GM23248 (cell line): Measurements from ENCODE around the gene EPHA1. TPM values are rescaled to one million over a fixed set of nuclear protein-coding genes. Genes with fewer than 3 reads are reported as not detected.

Experiments used
- DNase-seq: peaks from one replicate; pipeline ENCODE4 v3.0.0-alpha.2; 2015
- H2AFZ ChIP-seq: fragments of 200-600 bp; sonication (generic); 2 replicates; pipeline ENCODE4 v1.6.1; 2016; ENCODE audit warnings: antibody characterized with exemption
- H3F3A ChIP-seq: fragments of 200-600 bp; sonication (generic); 2 replicates; pipeline ENCODE4 v1.6.1; 2016; ENCODE audit warnings: mild to moderate bottlenecking, antibody characterized with exemption, mixed run types; ENCODE audit not compliant: insufficient read depth
- H3K27ac ChIP-seq: fragments of 200-600 bp; sonication (generic); 2 replicates; pipeline ENCODE4 v1.5.1; 2016; ENCODE audit warnings: mild to moderate bottlenecking
- H3K27me3 ChIP-seq: fragments of 200-600 bp; sonication (generic); replicated peaks from 2 replicates; pipeline ENCODE4 v1.6.1; 2016; ENCODE audit warnings: mild to moderate bottlenecking; ENCODE audit not compliant: insufficient read depth
- H3K36me3 ChIP-seq: fragments of 200-600 bp; sonication (generic); 2 replicates; pipeline ENCODE4 v1.6.1; 2016; ENCODE audit warnings: low read depth, mild to moderate bottlenecking
- H3K4me1 ChIP-seq: fragments of 200-600 bp; sonication (generic); 2 replicates; pipeline ENCODE4 v1.6.1; 2016; ENCODE audit warnings: mild to moderate bottlenecking; ENCODE audit not compliant: insufficient read depth
- H3K4me2 ChIP-seq: fragments of 200-600 bp; sonication (generic); one replicate; pipeline ENCODE4 v1.6.1; 2016; ENCODE audit warnings: mild to moderate bottlenecking; ENCODE audit not compliant: unreplicated experiment
- H3K4me3 ChIP-seq: fragments of 200-600 bp; sonication (generic); 2 replicates; pipeline ENCODE4 v1.5.1; 2016; ENCODE audit warnings: mild to moderate bottlenecking
- H3K79me2 ChIP-seq: fragments of 200-600 bp; sonication (generic); 2 replicates; pipeline ENCODE4 v1.6.1; 2016; ENCODE audit warnings: mild to moderate bottlenecking; ENCODE audit not compliant: insufficient read depth
- H3K9ac ChIP-seq: fragments of 200-600 bp; sonication (generic); 2 replicates; pipeline ENCODE4 v1.6.1; 2016; ENCODE audit warnings: mild to moderate bottlenecking
- H3K9me2 ChIP-seq: fragments of 200-600 bp; sonication (generic); 2 replicates; pipeline ENCODE4 v1.6.1; 2016; ENCODE audit warnings: mixed run types, mild to moderate bottlenecking, moderate library complexity; ENCODE audit not compliant: insufficient read depth
- H3K9me3 ChIP-seq: fragments of 200-600 bp; sonication (generic); one replicate; pipeline ENCODE4 v1.6.1; 2017; ENCODE audit warnings: low read depth
- H4K20me1 ChIP-seq: fragments of 200-600 bp; sonication (generic); 2 replicates; pipeline ENCODE4 v1.6.0; 2016; ENCODE audit not compliant: insufficient read depth
- EZH2 ChIP-seq: fragments of 200-600 bp; sonication (generic); IDR thresholded peaks from 2 replicates; pipeline ENCODE4 v1.6.1; 2018; ENCODE audit warnings: antibody characterized with exemption, mild to moderate bottlenecking; ENCODE audit not compliant: insufficient read depth, poor library complexity, severe bottlenecking
- EZH2phosphoT487 ChIP-seq: fragments of 200-600 bp; sonication (generic); IDR thresholded peaks from 2 replicates; pipeline ENCODE4 v1.6.1; 2018; ENCODE audit warnings: antibody characterized with exemption, moderate library complexity, mild to moderate bottlenecking, low read depth; ENCODE audit not compliant: insufficient read depth
- WGBS, 2 experiments: methylation state at CpG; one replicate each; pipeline ENCODE4 v1.1.6; 2015 to 2017; ENCODE audit warnings: low lambda C conversion rate in 2 of 2, low coverage in 1 of 2; ENCODE audit errors: missing lambda C conversion rate in 2 of 2; 5-methylcytosine and 5-hydroxymethylcytosine counted together
- in situ Hi-C: fragments of 300-500 bp; cut with MboI; formaldehyde crosslinking; loops from 2 replicates; pipeline ENCODE4 v1.15.0; 2020
- polyA plus RNA-seq: library from polyadenylated mRNA; unstranded; fragments of >200 nt; fragmentation: Nextera tagmentation; extraction: Ambion mirVana; gene quantifications from 2 replicates; pipeline ENCODE4 v1.2.1, GENCODE V29; 2016
- total RNA-seq: library from RNA; depleted of rRNA; stranded (reverse); fragments of >200 nt; shearing (Covaris generic); gene quantifications from 2 replicates; pipeline ENCODE4 v1.2.3, GENCODE V29; 2014

EPHA1 gene
- total and polyA plus RNA-seq, 2 experiments from 2014 or later = 0.83 TPM; not detected in 1

DNA sequence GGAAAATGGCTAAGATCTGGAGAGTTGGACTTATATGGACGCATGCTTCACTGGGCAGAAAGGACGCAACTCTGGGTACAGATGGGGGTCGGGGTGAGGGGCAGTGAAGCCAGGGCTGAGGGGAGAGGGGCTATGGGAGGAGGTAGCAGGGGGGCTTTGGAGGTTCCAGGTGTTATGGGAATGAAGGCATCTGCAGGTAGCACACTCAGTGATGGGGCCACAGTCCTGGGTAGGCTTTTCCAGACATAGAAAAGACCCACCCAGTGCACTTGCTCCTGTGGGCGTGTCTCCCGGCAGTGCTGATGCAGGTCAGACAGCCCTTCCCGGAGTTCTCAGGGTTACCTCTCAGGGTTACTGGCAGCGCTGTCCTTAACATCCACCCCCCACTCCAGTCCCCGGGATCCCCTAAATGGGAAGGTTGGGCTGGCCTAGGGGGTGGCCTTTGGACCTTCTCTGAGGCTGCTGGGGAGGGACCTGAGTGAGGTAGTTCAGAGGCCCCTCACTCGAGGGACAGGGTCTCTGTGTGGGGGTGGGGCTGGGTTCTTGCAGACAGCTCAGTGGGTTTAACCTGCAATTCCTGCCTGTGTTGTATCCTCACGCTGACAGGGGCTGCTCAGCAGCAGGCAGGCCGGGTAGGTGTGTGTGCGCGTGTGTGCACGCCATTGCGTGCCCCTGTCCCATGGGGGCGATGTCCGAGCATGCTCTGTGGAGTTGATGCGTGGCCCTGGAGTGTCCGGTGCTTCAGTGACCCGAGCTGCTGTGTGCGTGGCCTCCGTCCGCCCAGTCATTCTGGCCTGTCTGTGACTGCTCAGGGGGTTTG, 21.3 kb downstream of the EPHA1 start:
- Histone ChIP-seq H3K4me3 (no peak overlapping the region), H3K79me2 (peaks cover 66% of the 10 kb centered on the region), H3K4me1 (peaks cover 52% of the 10 kb centered on the region), H3K9ac (no peak overlapping the region), H3K4me2 (no peak overlapping the region), H3K36me3 (peaks cover 31% of the 10 kb centered on the region), H3K9me3 (no peaks in the 10 kb centered on the region), H3F3A (peaks cover 86% of the 10 kb centered on the region), H3K27ac (0 out of 2 replicates have a peak overlapping the region, but pooled peaks have one; percentile 2), H2AFZ (no peak overlapping the region), H3K27me3 (no peaks in the 10 kb centered on the region), H3K9me2 (no peaks in the 10 kb centered on the region), H4K20me1 (peaks cover 25% of the 10 kb centered on the region)
- in situ Hi-C loops = no loop called here
- WGBS, 2 experiments = 82 to 85% methylated on average over 21 to 23 of the region's 23 CpGs
- TF ChIP-seq EZH2 (no peak), EZH2phosphoT487 (no peak)
- DNase-seq = peak; percentile 16

DNA sequence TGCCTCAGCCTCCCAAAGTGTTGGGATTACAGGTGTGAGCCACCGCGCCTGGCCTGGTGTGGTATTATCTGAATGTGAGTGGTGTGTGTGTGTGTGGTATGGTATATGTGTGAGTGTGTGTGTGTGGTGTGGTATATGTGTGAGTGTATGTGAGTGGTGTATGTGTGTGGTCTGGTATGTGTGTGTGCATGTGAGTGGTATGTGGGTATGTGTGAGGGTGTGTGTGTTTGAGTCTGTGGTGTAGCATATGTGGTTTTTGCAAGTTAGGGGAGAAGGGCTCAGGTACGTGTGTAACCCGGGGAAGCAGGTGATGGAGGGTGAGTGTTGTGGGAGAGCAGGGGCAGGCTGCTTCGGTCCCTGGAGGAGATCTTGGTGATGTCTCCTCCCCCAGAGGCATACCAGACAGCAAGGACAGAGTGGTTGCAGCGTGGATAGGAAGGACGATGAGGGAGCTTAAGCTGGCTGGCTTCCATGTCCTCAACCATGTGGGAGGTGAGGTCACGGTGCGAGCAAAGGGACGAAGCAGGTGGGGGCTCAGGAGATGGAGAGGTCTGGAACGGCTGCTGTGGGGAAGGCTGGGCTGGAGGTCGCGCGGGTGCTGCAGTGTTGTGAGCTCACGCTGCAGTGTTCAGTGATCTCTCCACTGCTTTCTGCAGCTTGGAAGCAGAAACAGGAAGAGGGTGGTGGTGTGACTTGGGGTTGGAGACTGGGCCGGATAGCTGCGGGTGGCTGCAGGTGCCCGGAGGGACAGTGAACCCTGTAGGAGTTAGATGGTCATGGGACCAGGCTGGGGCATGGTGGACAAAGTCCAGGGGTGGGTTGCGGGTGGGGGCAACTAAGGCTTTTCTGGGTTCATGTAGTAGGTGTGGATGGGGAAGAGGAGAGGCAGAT, 22.5 kb downstream of the EPHA1 start:
- in situ Hi-C loops = no loop called here
- Histone ChIP-seq H3K9me3 (no peaks in the 10 kb centered on the region), H3K4me2 (peak overlapping the region; percentile 30), H3K9ac (no peak overlapping the region), H3K9me2 (no peaks in the 10 kb centered on the region), H4K20me1 (peaks cover 25% of the 10 kb centered on the region), H3K79me2 (peaks cover 77% of the 10 kb centered on the region), H3K4me3 (peak overlapping the region; percentile 20; the same call in 1 of the 2 replicates), H3K4me1 (peaks cover 40% of the 10 kb centered on the region), H3K27ac (peak overlapping the region; percentile 19; the same call in 1 of the 2 replicates), H3K36me3 (peaks cover 26% of the 10 kb centered on the region), H3F3A (peaks cover 75% of the 10 kb centered on the region), H3K27me3 (no peaks in the 10 kb centered on the region), H2AFZ (no peak overlapping the region)
- peak; percentile 19 for DNase-seq
- WGBS, 2 experiments = 90 to 91% methylated on average over 19 of the region's 19 CpGs
- no peak for TF ChIP-seq EZH2phosphoT487
- no peak for TF ChIP-seq EZH2

DNA sequence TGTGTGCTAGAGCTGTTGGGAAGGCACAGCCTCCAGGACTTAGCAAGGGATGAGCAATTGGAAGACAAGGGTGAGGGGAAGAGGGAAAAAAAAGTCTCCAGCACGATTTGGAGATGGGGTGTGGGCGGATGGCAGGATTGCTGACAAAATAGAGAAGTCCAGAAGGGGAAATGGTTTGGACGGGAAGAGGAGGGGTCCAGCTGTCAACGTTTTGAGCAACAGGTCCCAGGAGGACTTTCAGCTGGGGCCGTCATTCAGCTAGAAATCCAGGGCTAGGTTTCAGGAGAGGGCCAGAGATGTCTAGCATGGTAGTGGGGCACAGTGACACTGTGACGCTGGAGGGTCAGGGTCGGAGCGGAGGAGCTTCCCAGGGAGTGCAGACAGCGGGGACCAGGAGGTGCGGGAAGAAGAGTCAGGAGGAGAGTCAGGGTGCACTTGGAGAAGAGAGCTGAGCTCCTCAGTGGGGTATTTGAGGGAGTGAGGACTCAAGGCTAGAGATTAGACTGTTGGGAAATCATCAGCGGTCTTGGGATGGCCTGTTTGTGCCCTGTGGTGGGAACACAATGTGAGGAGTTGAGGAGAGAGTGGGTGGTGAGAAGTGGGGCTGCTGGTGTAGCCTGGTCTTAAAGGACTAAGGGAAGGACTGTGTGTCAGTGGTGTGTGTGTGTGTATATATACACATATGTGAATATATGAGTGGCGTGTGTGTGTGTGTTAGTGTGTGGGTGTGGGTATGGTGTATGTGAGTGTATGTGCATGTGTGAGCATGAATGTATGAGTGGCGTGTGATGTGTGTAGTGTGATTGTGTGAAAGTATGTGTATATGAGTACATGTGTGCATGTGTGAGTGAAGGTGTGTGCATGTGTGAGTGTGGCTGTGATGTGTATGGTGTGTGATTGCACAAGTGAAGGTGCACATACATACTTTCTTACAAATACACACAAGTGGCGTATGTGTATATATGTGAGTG, 23.7 kb downstream of the EPHA1 start:
- TF ChIP-seq EZH2 (no peak), EZH2phosphoT487 (no peak)
- WGBS, 2 experiments = 63 to 66% methylated on average over 14 of the region's 14 CpGs
- Histone ChIP-seq H4K20me1 (peaks cover 25% of the 10 kb centered on the region), H3K9ac (peak overlapping the region; percentile 98), H3K79me2 (peaks cover 77% of the 10 kb centered on the region), H3K4me3 (peak overlapping the region; percentile 98), H3K27ac (peak overlapping the region; percentile 53), H3K27me3 (no peaks in the 10 kb centered on the region), H3F3A (peaks cover 64% of the 10 kb centered on the region), H2AFZ (no peak overlapping the region), H3K4me1 (peaks cover 28% of the 10 kb centered on the region), H3K9me2 (no peaks in the 10 kb centered on the region), H3K9me3 (no peaks in the 10 kb centered on the region), H3K4me2 (peak overlapping the region; percentile 99), H3K36me3 (peaks cover 16% of the 10 kb centered on the region; the same call in 1 of the 2 replicates)
- peak; percentile 44 for DNase-seq
- in situ Hi-C loops = no loop called here
